Kidney (tissue), 14 donors: ENCODE results near the gene KLRB1. TPM values are rescaled to one million over a fixed set of nuclear protein-coding genes. Genes with fewer than 3 reads are reported as not detected.

Experiments
- DNase-seq, 5 donors: peaks; one replicate each; pipeline ENCODE4 v3.0.0-alpha.2; 2013 to 2020
- FAIRE-seq: peaks from 2 replicates; lab custom pipeline; 2012; peaks lifted over from hg19 to GRCh38; lab: Jason Lieb, UNC
- H3K27ac ChIP-seq, 2 donors: one replicate each; pipeline ENCODE4 v1.7.0; 2013; ENCODE audit warnings: low read depth in 2 of 2, low read length in 2 of 2, inconsistent platforms in 1 of 2
- H3K27me3 ChIP-seq: one replicate; pipeline ENCODE4 v1.7.1; 2013; ENCODE audit warnings: low read length, inconsistent platforms; ENCODE audit not compliant: control insufficient read depth, insufficient read depth
- H3K36me3 ChIP-seq, 3 donors: one replicate each; pipeline versions ENCODE4 v1.7.0 to v1.7.1; 2013; ENCODE audit warnings: low read length in 3 of 3, control low read depth in 1 of 3, inconsistent platforms in 1 of 3; ENCODE audit not compliant: insufficient read depth in 3 of 3, control insufficient read depth in 2 of 3
- H3K4me1 ChIP-seq, 3 donors: one replicate each; pipeline versions ENCODE4 v1.7.0 to v1.7.1; 2013; ENCODE audit warnings: low read length in 3 of 3, inconsistent platforms in 1 of 3, low read depth in 1 of 3; ENCODE audit not compliant: control insufficient read depth in 2 of 3, insufficient read depth in 2 of 3
- H3K4me3 ChIP-seq, 3 donors: one replicate each; pipeline versions ENCODE4 v1.7.0 to v1.8.1; 2013; ENCODE audit warnings: low read length in 3 of 3, control low read depth in 1 of 3, inconsistent platforms in 1 of 3
- H3K9ac ChIP-seq, 3 donors: one replicate each; pipeline versions ENCODE4 v1.7.0 to v1.7.1; 2013; ENCODE audit warnings: low read length in 3 of 3, control low read depth in 1 of 3, inconsistent platforms in 1 of 3
- H3K9me3 ChIP-seq, 3 donors: one replicate each; pipeline versions ENCODE4 v1.7.0 to v1.7.1; 2013; ENCODE audit warnings: low read length in 3 of 3, control low read depth in 1 of 3, inconsistent platforms in 1 of 3; ENCODE audit not compliant: control insufficient read depth in 2 of 3, insufficient read depth in 1 of 3
- CTCF ChIP-seq: IDR thresholded peaks from 3 replicates; pipeline ENCODE4 v1.5.1; 2012; ENCODE audit warnings: mild to moderate bottlenecking, moderate library complexity, borderline replicate concordance; ENCODE audit not compliant: insufficient read depth; ENCODE audit errors: extremely low read depth
- intact Hi-C: fragments of 100-400 bp; cut with DNase I; formaldehyde crosslinking; loops from one replicate; pipeline ENCODE4 v1.11.1; 2022
- polyA plus RNA-seq: library from polyadenylated mRNA; stranded (reverse); fragments of 350-450 nt; fragmentation: Illumina TruSeq; extraction: RNeasy Lipid Tissue Mini Kit (QIAGEN cat#74804); gene quantifications from one replicate; pipeline ENCODE4 v1.2.3, GENCODE V29; 2014; ENCODE audit warnings: low read depth, low replicate concordance; ENCODE audit not compliant: insufficient read depth
- total RNA-seq: library from RNA; stranded (reverse); fragmentation: NEBNext Ultra II Directional; extraction: Animal tissue kit (Norgen Biotek cat#: 25700); gene quantifications from one replicate; pipeline ENCODE4 v1.2.1, GENCODE V29; 2021
- donor health status: control.
- donor health status: control.
- donor health status: control.
- donor health status: control.
- donor health status: control.
- donor health status: DM: yes; HTN: yes; CAD: no.
- donor health status: Normal renal cell carcinoma (clear cell type).

Gene KLRB1
- total and polyA plus RNA-seq, 2 donors from 2014 or later, result 0.73 to 3.0 TPM

GRCh38 chr12:9649532-9649940 is 41.8 kb upstream of the KLRB1 start:
- intact Hi-C loops, result no loop called here
- peak overlapping the region; percentile 83 to 90 (median 84) for H3K4me3 ChIP-seq
- peaks cover 0 to 3% (median 0%) of the 10 kb centered on the region in 3 donors for H3K4me1 ChIP-seq
- H3K36me3 ChIP-seq, result no peaks in the 10 kb centered on the region
- H3K9me3 ChIP-seq, result no peaks in the 10 kb centered on the region
- H3K9ac ChIP-seq, result peak overlapping the region; percentile 56 to 85 (median 77)
- H3K27me3 ChIP-seq, result no peaks in the 10 kb centered on the region
- H3K27ac ChIP-seq, result peak overlapping the region in 1 of 2 donors; percentile 93
- peak in 4 of 5 donors; percentile 53 to 79 (median 66) for DNase-seq
- no peak for TF ChIP-seq CTCF
- no peak for FAIRE-seq

DNA sequence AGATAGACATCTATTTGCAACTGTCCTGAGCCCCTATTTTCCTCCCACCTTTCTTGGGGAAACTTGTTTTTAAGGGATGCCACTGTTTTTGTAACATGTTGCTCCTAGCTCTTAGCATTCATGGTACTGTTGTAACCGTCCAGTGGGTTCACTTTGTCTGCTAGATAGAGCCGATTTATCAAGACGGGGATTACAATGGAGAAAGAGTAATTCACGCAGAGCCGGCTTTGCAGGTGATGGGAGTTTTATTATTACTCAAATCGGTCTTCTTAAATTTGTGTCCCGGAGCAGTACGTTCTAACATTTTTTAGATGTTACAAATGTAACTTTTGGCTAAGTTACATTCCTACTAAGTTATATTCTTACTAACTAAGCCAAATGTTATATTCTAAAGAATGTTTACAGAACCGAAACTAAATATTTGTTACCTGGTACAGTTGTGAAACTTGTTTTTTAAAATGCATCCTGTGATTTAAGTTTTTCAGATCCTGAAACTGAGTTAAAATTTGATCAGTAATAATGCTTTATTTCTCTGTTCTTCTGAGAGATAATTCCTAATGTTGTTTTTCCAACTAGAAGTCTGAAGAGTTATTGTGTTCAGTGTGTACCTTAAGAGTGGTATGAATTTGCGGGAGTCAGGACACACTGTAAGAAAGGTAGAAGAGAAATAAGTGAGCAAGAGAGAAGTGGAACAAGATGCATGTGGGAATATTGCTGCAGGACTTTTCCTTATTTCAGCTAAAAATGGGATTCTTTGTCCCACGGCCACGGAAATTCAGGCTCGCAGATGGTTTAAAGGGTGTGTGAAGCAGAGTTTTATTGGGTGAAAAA is 41.2 kb upstream of the KLRB1 start:
- peak overlapping the region; percentile 56 to 85 (median 77) for H3K9ac ChIP-seq
- no peak for FAIRE-seq
- no peak for TF ChIP-seq CTCF
- peaks cover 0 to 3% (median 0%) of the 10 kb centered on the region in 3 donors for H3K4me1 ChIP-seq
- H3K27ac ChIP-seq, result peak overlapping the region; percentile 71 to 93
- H3K4me3 ChIP-seq, result peak overlapping the region; percentile 83 to 90 (median 84)
- intact Hi-C loops, result no loop called here
- H3K9me3 ChIP-seq, result no peaks in the 10 kb centered on the region
- H3K27me3 ChIP-seq, result no peaks in the 10 kb centered on the region
- no peaks in the 10 kb centered on the region for H3K36me3 ChIP-seq
- peak in 1 of 5 donors; percentile 19 for DNase-seq

DNA sequence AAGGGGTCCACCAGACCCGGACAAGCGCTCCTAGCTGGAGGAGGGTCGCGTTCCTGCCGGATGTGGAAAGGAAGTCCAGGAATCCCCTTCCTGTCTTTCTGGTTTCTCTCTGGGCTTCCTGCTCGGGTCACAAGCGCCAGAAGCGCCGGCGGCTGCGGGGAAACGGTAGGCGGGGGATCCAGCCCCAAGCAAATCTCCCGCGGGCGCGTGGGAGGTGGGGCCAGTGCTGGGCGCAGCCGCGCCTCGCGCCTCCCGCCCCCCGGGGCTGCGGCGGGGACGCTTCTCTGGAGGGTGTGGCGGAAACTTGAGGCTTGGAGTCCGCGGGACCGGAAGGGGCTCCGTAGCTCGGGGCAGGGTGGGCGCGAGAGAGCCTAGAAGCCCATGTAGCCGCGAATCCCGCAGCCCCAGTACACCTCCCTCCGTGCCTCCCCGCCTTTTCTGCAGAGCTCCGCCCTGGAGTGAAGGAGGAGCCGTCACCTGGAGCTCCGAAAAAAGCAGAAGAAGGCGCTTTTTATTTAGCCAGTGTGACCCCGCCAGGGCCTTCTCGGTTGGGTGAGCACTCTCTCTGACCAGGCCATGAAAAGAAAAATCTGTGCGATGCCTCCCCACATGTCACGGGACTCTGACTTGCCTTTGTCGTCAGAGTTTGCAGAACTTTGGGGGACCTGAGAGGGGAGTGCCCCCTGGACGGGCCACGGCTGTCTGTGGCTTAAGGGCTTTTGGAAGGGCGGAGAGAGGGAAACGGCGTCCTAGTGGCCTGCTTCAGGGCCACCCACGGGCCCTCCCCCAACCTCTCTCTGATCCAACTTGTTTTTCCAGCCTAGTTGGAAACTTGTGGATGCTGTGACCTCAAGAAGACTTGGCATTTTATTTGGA is 40.3 kb upstream of the KLRB1 start:
- H3K27me3 ChIP-seq, result no peaks in the 10 kb centered on the region
- intact Hi-C loops, result no loop called here
- DNase-seq (peak; percentile 92 to 96 (median 93)), FAIRE-seq (no peak)
- H3K9me3 ChIP-seq, result no peaks in the 10 kb centered on the region
- H3K4me3 ChIP-seq, result peak overlapping the region; percentile 83 to 90 (median 84)
- peaks cover 0 to 3% (median 0%) of the 10 kb centered on the region in 3 donors for H3K4me1 ChIP-seq
- peak overlapping the region; percentile 71 to 93 for H3K27ac ChIP-seq
- no peak for TF ChIP-seq CTCF
- no peaks in the 10 kb centered on the region for H3K36me3 ChIP-seq
- H3K9ac ChIP-seq, result peak overlapping the region; percentile 21 to 85 (median 77)
